OCI-LY1 (cell line): Measurements from ENCODE around the gene CD93.

Source experiments
- EZH2 ChIP-seq: fragments of 200-600 bp; sonication (generic), shearing (Covaris generic); IDR thresholded peaks from 2 replicates; pipeline ENCODE4 v1.8.0; 2017; ENCODE audit warnings: borderline replicate concordance, mixed run types, mild to moderate bottlenecking, antibody characterized with exemption, low read length, moderate library complexity, mixed read lengths
- TF ChIP-seq, protein P1 (sequence below): fragments of 200-600 bp; sonication (generic), shearing (Covaris generic); IDR thresholded peaks from 2 replicates; pipeline ENCODE4 v1.5.1; 2017; ENCODE audit warnings: mild to moderate bottlenecking, antibody characterized with exemption, low read length, moderate library complexity, mixed read lengths

GRCh38 chr20:23114018-23114417 is 27.9 kb upstream of the CD93 start:
- TF ChIP-seq, protein P1, sequence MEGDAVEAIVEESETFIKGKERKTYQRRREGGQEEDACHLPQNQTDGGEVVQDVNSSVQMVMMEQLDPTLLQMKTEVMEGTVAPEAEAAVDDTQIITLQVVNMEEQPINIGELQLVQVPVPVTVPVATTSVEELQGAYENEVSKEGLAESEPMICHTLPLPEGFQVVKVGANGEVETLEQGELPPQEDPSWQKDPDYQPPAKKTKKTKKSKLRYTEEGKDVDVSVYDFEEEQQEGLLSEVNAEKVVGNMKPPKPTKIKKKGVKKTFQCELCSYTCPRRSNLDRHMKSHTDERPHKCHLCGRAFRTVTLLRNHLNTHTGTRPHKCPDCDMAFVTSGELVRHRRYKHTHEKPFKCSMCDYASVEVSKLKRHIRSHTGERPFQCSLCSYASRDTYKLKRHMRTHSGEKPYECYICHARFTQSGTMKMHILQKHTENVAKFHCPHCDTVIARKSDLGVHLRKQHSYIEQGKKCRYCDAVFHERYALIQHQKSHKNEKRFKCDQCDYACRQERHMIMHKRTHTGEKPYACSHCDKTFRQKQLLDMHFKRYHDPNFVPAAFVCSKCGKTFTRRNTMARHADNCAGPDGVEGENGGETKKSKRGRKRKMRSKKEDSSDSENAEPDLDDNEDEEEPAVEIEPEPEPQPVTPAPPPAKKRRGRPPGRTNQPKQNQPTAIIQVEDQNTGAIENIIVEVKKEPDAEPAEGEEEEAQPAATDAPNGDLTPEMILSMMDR = no peak
- no peak for TF ChIP-seq EZH2
